GM12873 (cell line): Measurements from ENCODE around the gene TMEM52B.

Source experiments
- TF ChIP-seq, protein P1 (sequence below): IDR thresholded peaks from 2 replicates; pipeline ENCODE4 v1.5.1; 2012; ENCODE audit warnings: low read depth, mild to moderate bottlenecking, moderate library complexity, low read length, control low read depth; ENCODE audit not compliant: insufficient read depth; ENCODE audit errors: missing control alignments

Gene TMEM52B

DNA sequence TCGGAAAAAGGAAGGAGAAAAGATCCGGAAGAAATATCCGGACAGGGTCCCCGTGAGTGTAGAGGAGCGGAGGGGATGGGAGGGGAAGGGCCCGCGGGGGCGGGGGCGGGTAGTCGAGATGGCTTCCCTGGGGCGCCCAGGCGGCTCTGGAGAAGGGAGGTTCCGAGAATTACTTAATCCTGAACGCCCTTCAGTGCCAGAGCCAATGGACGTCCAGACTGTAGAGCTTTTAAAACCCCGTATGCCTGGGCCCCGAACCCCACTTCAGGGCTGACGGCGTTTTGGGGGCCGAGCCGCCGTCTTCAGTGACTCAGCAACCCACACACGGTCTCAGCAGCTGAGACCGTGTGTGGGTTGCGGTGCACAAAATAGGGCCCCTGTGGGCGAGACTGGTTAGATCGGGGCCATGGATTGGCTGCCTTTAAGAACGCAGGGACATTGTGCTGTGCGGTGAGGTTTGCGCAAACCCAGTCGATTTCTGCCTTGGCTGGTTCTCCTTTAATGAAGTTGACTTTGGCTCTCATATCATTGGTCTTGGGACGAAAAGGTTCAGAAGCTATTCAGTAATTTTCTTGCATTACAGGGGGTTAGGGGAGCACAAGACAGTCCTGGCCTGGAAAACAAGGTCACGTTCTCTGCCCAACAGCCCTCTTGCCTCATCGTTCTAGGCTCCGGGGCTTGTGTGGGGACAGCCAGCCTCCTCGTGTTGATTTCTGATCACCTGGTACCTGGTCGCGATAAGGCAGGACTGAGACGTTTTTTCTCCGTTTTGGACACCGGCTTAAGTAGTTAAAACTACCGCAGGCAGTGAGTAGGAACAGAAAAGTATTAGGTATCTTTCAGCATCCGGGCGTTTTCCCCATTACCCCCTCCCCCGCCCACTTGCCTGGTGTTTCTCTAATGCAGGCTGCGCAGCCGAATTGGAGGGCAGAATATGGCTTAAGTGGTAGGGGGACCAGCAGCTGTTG, 34.6 kb downstream of the TMEM52B start:
- TF ChIP-seq, protein P1, sequence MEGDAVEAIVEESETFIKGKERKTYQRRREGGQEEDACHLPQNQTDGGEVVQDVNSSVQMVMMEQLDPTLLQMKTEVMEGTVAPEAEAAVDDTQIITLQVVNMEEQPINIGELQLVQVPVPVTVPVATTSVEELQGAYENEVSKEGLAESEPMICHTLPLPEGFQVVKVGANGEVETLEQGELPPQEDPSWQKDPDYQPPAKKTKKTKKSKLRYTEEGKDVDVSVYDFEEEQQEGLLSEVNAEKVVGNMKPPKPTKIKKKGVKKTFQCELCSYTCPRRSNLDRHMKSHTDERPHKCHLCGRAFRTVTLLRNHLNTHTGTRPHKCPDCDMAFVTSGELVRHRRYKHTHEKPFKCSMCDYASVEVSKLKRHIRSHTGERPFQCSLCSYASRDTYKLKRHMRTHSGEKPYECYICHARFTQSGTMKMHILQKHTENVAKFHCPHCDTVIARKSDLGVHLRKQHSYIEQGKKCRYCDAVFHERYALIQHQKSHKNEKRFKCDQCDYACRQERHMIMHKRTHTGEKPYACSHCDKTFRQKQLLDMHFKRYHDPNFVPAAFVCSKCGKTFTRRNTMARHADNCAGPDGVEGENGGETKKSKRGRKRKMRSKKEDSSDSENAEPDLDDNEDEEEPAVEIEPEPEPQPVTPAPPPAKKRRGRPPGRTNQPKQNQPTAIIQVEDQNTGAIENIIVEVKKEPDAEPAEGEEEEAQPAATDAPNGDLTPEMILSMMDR: no peak

DNA sequence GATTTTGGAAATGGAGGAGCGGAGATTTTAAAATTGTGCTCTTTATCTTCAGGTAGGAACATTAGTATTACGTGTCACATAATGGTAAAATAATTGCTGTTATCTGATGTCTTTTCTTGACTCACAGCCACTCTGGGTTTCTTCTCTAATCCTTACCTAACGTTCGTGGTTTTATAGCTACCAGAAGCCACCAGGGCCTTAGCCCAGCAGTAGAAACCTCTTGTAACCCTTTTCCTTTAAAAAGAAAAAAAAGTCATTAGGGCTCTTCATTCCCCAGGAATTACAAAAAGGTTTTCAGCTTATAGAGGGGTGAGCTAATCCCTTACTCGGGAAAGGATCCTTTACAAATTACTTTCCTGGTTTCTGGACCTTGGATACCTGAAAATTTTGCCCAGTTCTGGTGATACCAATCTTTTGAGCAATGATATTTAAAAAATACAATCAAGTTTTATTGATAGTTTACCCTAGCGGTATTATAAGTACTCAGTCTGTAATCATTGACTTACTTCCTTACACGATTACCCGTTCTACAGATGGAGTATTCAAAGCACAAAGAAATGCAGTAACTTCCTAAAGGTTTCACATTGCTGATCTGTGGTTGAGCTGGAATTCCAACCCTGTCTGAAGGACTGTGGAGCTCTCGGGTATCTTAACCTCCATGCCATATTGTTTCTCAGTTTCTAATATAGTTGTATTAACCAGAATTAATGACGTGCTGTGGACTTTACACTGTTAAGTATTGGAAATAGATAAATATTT, 35.5 kb downstream of the TMEM52B start:
- TF ChIP-seq, protein P1: no peak

DNA sequence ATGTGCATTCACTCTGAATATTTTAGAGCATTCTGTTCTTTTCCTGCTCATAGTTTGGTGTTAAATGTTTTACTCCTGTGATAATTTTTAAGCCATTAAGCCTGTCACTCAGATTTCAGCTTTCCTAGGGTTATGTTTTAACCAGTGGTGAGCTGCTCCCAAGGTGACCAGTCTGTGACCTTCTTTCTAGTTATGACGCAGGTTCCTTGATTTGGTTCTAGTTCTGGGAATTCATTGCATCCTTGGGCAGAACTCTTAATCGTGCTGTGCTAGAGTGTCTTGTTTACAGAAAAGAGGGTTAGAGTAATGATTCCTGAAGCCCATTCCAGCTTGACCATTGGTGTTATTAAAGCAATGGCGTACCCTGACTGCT, 36.0 kb downstream of the TMEM52B start:
- TF ChIP-seq, protein P1: no peak

DNA sequence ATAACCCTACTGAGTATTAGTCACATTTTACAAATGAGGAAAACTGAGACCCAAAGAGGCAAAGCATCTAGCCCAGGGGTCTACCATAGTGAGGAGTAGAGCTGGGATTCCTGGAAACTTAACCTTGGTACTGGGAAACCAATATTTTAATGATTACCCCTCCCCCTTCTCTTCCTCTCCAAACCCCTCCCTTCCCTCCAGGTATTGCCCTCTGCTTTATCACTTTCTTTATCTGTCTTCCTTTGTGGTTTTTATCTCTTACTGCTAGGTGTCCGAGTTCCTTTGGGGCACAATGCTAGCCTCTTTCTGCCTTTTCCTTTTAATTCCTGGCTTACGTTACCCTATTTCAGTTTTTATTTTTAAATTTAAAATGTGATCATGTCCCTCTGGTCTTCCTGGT, 36.6 kb downstream of the TMEM52B start:
- TF ChIP-seq, protein P1: no peak

DNA sequence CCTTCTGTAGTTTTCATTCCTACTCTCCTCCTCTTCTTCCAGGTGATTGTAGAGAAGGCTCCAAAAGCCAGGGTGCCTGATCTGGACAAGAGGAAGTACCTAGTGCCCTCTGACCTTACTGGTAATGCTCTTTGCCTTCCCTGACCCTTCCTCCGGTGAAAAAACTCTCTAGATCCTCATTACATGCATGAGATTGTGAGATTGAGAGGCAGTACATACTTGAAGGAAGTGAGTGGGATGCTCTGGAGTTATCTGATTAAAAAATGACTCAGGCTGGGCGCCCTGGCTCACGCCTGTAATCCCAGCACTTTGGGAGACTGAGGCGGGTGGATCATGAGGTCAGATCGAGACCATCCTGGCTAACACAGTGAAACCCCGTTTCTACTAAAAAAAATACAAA, 39.2 kb downstream of the TMEM52B start:
- TF ChIP-seq, protein P1: no peak

DNA sequence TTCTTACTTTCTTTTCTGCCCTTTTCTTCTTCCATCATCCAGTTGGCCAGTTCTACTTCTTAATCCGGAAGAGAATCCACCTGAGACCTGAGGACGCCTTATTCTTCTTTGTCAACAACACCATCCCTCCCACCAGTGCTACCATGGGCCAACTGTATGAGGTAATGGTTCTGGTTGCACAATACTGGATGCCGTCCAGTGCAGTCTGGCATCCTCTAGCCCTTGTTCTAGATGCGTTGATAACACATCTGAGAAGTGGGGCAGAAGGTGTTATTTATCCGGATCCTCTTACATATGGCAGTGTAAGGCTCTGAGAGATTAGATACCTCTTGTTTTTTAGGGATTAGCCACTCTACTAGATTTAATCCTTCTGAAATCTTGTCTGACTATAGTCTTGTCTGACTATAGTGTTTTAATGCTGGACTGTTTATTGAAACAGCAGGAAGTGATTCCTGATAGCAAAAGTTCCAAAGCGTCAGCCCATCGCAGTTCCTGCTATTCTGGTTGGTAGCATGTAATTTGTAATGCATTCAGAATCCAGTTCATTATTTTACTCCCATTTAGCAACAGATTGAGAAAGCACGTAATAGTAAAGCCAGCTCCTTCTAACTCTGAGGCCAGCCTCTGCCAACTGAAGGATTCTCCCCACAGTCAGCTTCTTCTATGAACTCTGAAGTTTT, 41.7 kb downstream of the TMEM52B start:
- TF ChIP-seq, protein P1: no peak

DNA sequence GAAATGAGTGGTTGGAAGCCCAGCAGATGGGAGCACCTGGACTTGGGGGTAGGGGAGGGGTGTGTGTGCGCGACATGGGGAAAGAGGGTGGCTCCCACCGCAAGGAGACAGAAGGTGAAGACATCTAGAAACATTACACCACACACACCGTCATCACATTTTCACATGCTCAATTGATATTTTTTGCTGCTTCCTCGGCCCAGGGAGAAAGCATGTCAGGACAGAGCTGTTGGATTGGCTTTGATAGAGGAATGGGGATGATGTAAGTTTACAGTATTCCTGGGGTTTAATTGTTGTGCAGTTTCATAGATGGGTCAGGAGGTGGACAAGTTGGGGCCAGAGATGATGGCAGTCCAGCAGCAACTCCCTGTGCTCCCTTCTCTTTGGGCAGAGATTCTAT, 43.0 kb downstream of the TMEM52B start:
- TF ChIP-seq, protein P1: no peak
